HTERT RPE-1 (cell line): Measurements from ENCODE around the gene FEZF1.

Experiments
- in situ Hi-C: fragments of 300-500 bp; cut with MboI; formaldehyde crosslinking; loops from 4 replicates; pipeline ENCODE4 v1.14.3; 2020; ENCODE audit warnings: low sequenced_read_pairs

The FEZF1 gene

DNA sequence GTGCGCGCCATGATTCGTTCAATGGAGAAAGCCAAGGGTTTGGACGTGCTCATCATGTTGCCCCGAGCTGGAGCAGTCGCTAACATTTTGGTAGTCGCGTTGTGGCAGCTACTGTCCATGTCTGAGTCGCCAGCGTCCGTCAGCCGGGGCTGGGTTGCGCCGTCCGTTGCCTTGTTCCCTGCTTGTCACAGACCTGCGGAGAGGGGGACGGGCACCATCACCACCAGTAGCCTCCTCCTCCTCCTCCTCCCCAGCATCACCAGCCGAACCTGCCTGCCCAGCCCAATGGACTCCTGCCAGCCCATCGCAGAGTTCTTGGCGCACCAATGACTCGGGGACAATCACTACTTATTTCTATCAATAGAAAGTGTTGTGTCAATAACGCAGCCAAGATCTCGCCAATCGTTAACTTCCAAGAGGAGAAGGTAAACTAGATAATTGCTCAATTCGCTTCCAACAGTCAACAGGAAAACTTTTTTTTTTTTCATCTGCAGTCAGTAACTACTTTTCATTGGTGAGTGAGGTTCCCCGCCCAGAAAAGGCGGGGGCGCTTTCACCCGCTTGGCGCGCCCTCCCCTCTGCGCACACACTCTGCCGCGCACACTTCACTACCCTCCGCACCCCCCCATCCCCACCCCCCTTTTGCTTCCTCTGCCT, at the start of gene FEZF1:
TSS of gene FEZF1 (minus strand) at position 432 of the 657 bp plus-strand sequence. CDS start at position 119, 313 bp downstream.
- in situ Hi-C loops = no loop called here

DNA sequence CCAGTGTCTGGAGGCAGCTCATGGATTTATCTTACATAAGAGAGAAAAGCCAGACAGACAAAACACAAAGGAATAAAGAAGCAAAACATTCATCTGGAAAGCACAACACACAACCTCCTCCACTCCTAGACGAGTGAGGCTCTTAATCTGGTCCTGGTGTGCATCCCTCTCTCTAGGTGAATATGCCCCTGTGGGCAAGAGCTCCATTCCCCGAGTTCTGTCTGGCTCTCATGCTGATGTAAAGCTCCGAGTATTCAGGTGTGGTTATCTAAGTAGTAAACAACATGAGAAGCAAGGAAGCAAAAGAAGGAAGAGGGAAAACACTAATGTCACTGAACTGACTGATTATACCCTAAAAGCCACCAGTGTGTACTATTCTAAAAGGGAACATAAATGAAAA, 47.9 kb upstream of the FEZF1 start:
- in situ Hi-C loops = no loop called here

- in situ Hi-C loops = no loop called here
Measured at GRCh38 chr7:122350701-122351100, 46.2 kb upstream of the FEZF1 start.

- in situ Hi-C loops = no loop called here
Measured at GRCh38 chr7:122344303-122344620, 39.7 kb upstream of the FEZF1 start.

DNA sequence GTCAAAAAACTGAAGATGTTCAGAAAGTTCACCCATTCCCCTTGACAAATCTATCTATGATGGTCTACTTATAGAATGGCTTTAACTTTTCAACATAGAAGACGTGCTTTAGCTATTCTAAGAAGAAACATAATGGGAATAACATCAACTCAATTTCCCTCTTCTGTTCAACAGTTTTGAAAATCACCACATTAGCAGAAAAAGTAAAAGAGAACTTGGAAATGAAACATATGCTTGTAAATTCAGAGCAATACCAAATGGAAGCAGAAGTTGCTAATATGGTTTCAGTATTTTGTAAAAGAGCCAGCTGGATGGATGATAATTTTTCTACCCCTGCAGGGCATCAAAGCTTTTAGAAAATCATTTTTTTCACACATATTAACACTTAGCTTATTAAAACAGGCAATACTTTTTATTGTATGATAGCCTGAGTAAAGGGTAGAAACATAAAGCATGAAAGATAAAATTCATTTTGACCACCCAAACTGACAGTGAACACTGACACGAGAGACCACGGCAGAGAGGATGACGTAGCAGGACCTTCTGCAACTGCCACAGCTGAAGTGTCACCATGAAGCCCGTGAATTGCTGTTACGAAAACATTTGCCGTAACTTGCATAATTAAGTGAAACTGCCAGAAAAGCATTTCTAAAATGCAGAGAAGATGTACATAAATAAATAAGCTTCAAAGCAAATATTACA, 39.2 kb upstream of the FEZF1 start:
- in situ Hi-C loops = no loop called here

- in situ Hi-C loops = no loop called here
Measured at GRCh38 chr7:122340427-122340826, 35.9 kb upstream of the FEZF1 start.

DNA sequence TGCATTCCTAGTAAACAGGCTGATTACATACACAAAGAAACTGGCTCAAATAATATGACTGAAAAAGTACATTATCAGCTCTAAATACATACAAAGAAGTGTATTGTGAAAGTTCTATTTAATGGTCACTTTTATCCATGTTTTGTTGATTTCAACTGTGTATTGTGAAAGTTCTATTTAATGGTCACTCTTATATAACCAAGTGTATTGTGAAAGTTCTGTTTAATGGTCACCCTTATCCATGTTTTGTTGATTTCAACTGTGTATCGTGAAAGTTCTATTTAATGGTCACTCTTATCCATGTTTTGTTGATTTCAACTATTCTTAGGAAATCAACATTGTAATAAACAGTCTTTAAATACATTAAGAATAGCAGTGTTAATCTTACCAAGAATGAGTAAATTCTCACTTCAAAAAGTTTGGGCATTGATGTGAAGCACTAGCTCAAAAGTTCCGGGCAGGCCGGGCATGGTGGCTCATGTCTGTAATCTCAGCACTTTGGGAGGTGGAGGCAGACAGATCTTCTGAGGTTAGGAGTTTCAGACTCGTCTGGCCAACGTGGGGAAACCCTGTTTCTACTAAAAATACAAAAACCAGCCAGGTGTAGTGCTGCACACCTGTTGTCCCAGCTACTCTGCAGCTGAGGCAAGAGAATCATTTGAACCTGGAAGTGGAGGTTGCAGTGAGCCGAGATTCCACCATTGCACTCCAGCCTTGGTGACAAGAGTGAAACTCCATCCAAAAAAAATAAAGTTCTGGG, 34.8 kb upstream of the FEZF1 start:
- in situ Hi-C loops = no loop called here

- in situ Hi-C loops = no loop called here
Measured at GRCh38 chr7:122337011-122337410, 32.5 kb upstream of the FEZF1 start.

DNA sequence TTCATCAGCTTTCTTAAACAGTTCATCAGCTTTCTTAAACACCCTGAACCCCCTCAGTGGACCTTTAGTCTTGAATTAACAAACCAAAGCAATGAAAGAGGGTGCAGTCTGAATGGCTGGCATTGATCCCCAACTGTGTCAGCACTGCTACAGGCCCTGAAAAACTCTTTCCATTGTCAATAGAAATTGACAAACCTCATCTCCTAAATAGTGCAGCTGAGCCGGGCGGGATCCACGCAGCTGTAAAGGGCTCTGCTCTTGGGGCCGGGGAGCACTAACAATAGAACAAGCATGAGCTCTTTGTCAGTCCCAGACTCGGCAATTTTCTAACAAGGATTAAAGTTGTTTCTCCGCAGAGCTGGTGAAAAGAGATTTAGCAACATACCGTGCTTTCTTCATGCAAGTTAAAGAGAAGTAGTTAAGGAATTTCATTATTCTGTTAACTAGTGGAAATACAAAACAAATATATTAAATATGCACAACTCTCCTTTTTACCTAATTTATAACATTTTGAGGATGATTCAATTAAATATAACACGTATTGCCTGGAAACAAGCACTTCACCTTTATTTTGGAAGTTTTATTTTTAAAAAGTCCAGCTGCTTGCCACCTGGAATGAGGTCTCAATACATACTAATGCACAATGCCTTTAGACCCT, 24.7 kb upstream of the FEZF1 start:
- in situ Hi-C loops = no loop called here

GRCh38 chr7:122327969-122328368, 23.4 kb upstream of the FEZF1 start:
- in situ Hi-C loops = no loop called here

- in situ Hi-C loops = no loop called here
Measured at GRCh38 chr7:122316467-122317388, 12.2 kb upstream of the FEZF1 start.

- in situ Hi-C loops = no loop called here
Measured at GRCh38 chr7:122315507-122316466, 11.2 kb upstream of the FEZF1 start.

DNA sequence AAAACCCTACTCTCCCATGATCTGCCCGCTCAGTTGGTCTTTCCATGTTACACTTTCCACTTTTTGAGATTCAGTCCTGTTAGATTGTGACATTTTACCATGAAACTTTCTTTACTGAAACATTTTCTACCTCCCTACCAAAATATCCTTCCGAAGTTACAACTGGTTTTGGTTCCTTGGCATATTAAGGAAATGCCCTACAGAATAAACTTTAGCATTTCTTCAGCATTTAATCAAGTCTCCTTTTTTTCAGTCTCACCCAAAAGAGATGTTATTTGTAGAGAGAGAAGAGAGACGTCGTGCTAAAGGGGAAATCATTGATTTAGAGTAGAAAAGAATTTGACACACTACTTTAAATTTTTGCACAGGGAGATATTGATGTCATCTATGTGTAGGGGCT, 9.7 kb upstream of the FEZF1 start:
- in situ Hi-C loops = no loop called here

GRCh38 chr7:122312789-122313188, 8.2 kb upstream of the FEZF1 start:
- in situ Hi-C loops = no loop called here

DNA sequence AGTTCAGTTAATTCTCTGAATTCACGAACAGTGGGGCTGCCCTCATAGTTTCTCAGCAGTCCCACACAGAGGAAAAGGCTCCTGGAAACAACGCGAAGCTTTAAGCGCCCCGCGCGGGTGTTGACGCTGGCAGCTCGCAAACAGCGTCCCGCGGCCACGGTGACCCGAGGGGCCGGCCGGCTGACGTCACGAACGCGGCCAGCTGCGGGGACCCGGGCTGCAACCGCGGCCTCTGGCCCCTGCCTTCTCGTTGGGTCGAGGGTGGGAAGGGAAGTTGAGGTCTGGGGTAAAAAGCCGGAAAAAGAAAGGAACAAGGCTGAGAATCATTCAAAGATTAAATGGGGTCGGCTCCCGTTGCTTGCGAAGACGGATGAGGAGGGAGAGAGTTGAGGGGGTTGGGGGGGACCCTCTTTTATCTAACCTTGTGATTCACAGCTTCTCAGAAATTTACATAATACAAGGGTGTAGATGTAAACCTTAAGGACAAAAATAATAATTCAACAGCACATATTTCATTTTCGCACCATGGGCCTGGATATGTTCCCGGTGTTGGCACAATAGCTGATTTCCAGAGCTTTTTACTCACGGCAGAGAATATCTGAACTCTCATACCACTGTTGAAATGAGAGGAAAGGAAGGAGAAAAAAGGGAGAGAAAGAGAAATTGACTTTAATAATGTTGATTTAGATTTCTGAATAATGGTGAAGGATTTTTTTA, 7.3 kb upstream of the FEZF1 start:
- in situ Hi-C loops = no loop called here

GRCh38 chr7:122311050-122311700, 6.6 kb upstream of the FEZF1 start:
- in situ Hi-C loops = no loop called here

DNA sequence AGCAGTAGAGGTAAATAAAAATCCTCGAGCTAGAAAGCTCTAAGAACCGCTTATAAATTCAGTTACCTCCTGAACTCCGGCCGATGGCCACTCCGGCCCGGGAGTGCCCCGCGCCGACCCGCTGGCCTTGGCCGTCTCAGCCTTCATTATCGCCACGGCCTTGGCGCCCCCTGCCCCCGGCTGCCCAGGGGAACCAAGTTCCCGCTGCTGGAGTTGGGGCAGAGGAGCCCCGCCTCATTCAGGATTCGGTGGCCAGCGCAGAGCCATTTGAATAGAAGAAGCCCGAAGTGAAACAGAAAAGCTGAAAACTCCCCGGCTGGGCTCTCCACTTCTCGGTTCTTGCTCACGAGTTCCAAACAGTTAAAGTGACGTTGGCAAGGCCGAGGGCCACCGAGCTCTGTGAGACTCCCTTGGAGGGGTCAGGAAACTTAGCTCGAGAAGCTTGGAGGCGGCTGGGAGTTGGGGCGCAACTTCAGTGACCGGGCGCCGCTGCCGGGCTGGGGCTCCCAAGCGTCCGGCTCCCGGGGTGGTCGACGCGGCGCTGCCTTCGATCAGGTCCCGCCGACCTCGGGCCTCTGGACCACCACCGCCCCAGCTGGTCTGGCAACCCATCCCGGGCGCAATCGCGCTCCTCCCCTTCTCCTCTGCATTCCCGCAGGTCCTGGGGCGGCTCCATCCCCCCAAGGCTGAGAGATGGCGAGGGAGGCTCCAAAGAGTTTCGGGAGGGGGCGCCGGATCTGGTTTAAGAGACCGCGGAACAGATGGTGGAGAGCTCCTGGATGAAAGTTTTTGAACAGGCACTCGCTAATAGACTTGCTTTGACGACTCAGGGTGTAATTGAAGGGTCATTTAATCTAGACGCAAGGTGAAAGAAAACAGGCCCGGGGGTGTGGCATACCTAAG, 5.8 kb upstream of the FEZF1 start:
- in situ Hi-C loops = no loop called here
